Measurements from ENCODE around the gene IFIT3. TPM values are rescaled to one million over a fixed set of nuclear protein-coding genes. Genes with fewer than 3 reads are reported as not detected.

The IFIT3 gene
- total RNA-seq, 1 experiment from 2014 or later, result 1.5 TPM

DNA sequence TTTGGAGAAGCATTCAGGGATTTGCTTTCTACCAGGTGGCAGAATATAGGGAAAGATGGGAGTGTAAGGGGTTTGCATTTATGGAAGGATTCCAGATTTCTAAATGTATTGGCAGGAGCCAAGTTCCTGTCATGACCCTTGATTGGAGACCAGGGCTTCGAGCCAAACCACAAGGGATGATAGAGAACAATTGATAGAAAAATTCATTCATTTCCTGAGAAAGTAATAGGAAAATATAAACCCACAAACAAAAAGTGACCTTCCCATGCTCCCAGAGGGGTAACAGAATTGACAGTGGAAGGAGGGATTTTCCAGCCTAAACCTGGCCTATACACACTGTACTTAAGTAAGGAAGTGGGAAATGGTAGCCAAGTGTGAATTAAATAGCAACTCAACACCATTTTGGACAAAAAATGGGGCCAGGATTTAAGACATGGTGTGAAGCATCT, 48.4 kb upstream of the IFIT3 start:
- BruUV-seq (replicated peaks), result no TSS peak
- ChIA-PET CTCF (no interaction called here), POLR2A (no interaction called here)
- peaks cover 9% of the 10 kb centered on the region for H3K4me1 Mint-ChIP-seq (ENCODE audit: low read depth, unreplicated experiment)
- no peak for DNase-seq
- no peak overlapping the region for H3K4me3 Mint-ChIP-seq (ENCODE audit: unreplicated experiment)
- H3K4me3 ChIP-seq (ENCODE audit: low read depth, low read length), result no peak overlapping the region
- H3K9me3 Mint-ChIP-seq (ENCODE audit: unreplicated experiment), result no peaks in the 10 kb centered on the region
- no peaks in the 10 kb centered on the region for H3K36me3 ChIP-seq (ENCODE audit: control insufficient read depth, insufficient read depth, low read length)
- H3K4me1 ChIP-seq, result peaks cover 11% of the 10 kb centered on the region
- H3K27me3 Mint-ChIP-seq (ENCODE audit: insufficient read depth, unreplicated experiment), result no peaks in the 10 kb centered on the region
- no peak overlapping the region for H3K27ac Mint-ChIP-seq (ENCODE audit: unreplicated experiment)
- intact Hi-C loops (cut with micrococcal nuclease; ENCODE audit: unreplicated experiment), result no loop called here
- no peaks in the 10 kb centered on the region for H3K27me3 ChIP-seq (replicated peaks; ENCODE audit: control insufficient read depth, insufficient read depth, low read length)
- H3K36me3 Mint-ChIP-seq (ENCODE audit: insufficient read depth, unreplicated experiment), result no peaks in the 10 kb centered on the region
- H3K9me3 ChIP-seq, result no peaks in the 10 kb centered on the region
- TF ChIP-seq, protein P1, sequence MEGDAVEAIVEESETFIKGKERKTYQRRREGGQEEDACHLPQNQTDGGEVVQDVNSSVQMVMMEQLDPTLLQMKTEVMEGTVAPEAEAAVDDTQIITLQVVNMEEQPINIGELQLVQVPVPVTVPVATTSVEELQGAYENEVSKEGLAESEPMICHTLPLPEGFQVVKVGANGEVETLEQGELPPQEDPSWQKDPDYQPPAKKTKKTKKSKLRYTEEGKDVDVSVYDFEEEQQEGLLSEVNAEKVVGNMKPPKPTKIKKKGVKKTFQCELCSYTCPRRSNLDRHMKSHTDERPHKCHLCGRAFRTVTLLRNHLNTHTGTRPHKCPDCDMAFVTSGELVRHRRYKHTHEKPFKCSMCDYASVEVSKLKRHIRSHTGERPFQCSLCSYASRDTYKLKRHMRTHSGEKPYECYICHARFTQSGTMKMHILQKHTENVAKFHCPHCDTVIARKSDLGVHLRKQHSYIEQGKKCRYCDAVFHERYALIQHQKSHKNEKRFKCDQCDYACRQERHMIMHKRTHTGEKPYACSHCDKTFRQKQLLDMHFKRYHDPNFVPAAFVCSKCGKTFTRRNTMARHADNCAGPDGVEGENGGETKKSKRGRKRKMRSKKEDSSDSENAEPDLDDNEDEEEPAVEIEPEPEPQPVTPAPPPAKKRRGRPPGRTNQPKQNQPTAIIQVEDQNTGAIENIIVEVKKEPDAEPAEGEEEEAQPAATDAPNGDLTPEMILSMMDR (IDR thresholded peaks at IDR 0.05; ENCODE audit: insufficient read depth in 1 of 2, low read depth in 1 of 2, low read length in 1 of 2, severe bottlenecking in 1 of 2, unreplicated experiment in 1 of 2), result no peak

DNA sequence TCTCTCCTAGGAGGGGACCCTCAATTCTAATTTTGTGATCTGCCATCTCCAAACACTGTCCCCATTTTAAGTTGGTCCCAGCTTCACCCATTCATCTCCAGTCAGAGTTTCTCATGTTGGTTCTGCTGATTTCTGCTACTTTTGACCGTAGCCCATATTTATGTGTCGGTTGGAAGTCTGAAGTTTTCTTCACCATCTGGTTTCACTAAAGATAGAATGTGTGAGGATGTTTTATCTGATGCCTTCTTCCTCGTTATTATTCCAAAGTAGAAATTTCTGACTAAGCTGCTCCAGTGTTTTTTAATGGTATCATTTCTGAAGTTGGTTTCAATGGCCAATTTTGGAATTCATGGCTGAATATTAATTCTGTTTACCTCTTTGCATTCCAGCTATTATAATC, 47.3 kb upstream of the IFIT3 start:
- TF ChIP-seq, protein P1 (IDR thresholded peaks at IDR 0.05; ENCODE audit: insufficient read depth in 1 of 2, low read depth in 1 of 2, low read length in 1 of 2, severe bottlenecking in 1 of 2, unreplicated experiment in 1 of 2), result no peak
- intact Hi-C loops (cut with micrococcal nuclease; ENCODE audit: unreplicated experiment), result no loop called here
- ChIA-PET POLR2A (no interaction called here), CTCF (no interaction called here)
- H3K4me3 Mint-ChIP-seq (ENCODE audit: unreplicated experiment), result no peak overlapping the region
- Histone ChIP-seq H3K4me1 (peaks cover 11% of the 10 kb centered on the region), H3K9me3 (no peaks in the 10 kb centered on the region), H3K27me3 (replicated peaks; ENCODE audit: control insufficient read depth, insufficient read depth, low read length) (no peaks in the 10 kb centered on the region), H3K4me3 (ENCODE audit: low read depth, low read length) (no peak overlapping the region), H3K36me3 (ENCODE audit: control insufficient read depth, insufficient read depth, low read length) (no peaks in the 10 kb centered on the region)
- no peaks in the 10 kb centered on the region for H3K9me3 Mint-ChIP-seq (ENCODE audit: unreplicated experiment)
- H3K27ac Mint-ChIP-seq (ENCODE audit: unreplicated experiment), result no peak overlapping the region
- BruUV-seq (replicated peaks), result no TSS peak
- no peak for DNase-seq
- H3K4me1 Mint-ChIP-seq (ENCODE audit: low read depth, unreplicated experiment), result peaks cover 9% of the 10 kb centered on the region
- no peaks in the 10 kb centered on the region for H3K27me3 Mint-ChIP-seq (ENCODE audit: insufficient read depth, unreplicated experiment)
- H3K36me3 Mint-ChIP-seq (ENCODE audit: insufficient read depth, unreplicated experiment), result no peaks in the 10 kb centered on the region

DNA sequence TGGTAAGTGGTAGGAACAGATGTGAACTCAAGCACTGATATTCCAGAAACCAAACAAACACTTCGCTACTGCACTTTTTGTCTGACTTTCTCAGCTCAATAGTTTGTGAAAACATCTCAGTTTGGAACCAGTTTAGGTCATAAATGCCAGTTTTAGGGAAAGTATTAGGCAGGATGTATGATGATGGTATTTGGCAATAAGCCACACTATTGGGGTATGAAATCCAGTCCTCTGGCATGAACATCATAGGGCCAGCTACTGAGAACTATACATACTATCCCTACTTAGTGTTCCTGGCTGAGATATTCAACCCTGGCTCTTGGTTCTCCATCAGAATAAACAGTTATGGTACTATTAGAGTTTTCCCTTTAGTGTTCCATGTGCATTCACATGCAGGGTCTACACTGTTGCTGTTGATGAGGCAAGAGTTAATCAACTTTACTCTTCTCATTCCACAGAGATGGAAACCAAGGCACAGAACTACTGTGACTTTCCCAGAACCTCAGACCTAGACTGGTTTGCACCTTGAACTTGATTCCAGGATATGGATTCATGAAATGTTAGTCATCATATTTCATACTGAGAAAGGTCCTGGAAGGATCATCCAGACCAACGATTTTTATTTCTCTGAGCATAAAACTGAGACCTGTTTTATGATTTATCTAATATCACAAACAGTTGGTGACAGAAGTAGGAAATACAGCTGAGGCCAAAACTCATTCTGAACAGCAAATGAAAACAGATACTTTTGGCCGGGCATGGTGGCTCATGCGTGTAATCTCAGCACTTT, 46.0 kb upstream of the IFIT3 start:
- ChIA-PET CTCF (no interaction called here), POLR2A (interaction anchor here (0.7 kb wide), 1 partner anchor 20 kb away, joined by 3 read pairs; the partner anchor contains the start of gene IFIT2)
- TF ChIP-seq, protein P1 (IDR thresholded peaks at IDR 0.05; ENCODE audit: insufficient read depth in 1 of 2, low read depth in 1 of 2, low read length in 1 of 2, severe bottlenecking in 1 of 2, unreplicated experiment in 1 of 2), result no peak
- no peak for DNase-seq
- Mint-ChIP-seq H3K36me3 (ENCODE audit: insufficient read depth, unreplicated experiment) (no peaks in the 10 kb centered on the region), H3K9me3 (ENCODE audit: unreplicated experiment) (no peaks in the 10 kb centered on the region), H3K4me1 (ENCODE audit: low read depth, unreplicated experiment) (peaks cover 9% of the 10 kb centered on the region), H3K27me3 (ENCODE audit: insufficient read depth, unreplicated experiment) (no peaks in the 10 kb centered on the region), H3K4me3 (ENCODE audit: unreplicated experiment) (no peak overlapping the region), H3K27ac (ENCODE audit: unreplicated experiment) (no peak overlapping the region)
- Histone ChIP-seq H3K36me3 (ENCODE audit: control insufficient read depth, insufficient read depth, low read length) (no peaks in the 10 kb centered on the region), H3K27me3 (replicated peaks; ENCODE audit: control insufficient read depth, insufficient read depth, low read length) (no peaks in the 10 kb centered on the region), H3K4me1 (peaks cover 11% of the 10 kb centered on the region), H3K9me3 (no peaks in the 10 kb centered on the region), H3K4me3 (ENCODE audit: low read depth, low read length) (no peak overlapping the region)
- intact Hi-C loops (cut with micrococcal nuclease; ENCODE audit: unreplicated experiment), result no loop called here
- no TSS peak for BruUV-seq (replicated peaks)
